H9 (cell line): ENCODE results near the gene ROBO1. TPM values are rescaled to one million over a fixed set of nuclear protein-coding genes. Genes with fewer than 3 reads are reported as not detected.

Experiments
- DNase-seq: peaks from one replicate; pipeline ENCODE4 v3.0.0-alpha.2; 2017
- H2AFZ ChIP-seq: one replicate; pipeline ENCODE4 v1.6.1; 2013; ENCODE audit warnings: mild to moderate bottlenecking, low read length, control low read depth, moderate library complexity
- H2AK5ac ChIP-seq: 2 replicates; pipeline ENCODE4 v1.6.1; 2013; ENCODE audit warnings: low read length, control low read depth, mixed read lengths; ENCODE audit not compliant: insufficient read length
- H2BK120ac ChIP-seq: one replicate; pipeline ENCODE4 v1.6.1; 2013; ENCODE audit warnings: low read depth, mild to moderate bottlenecking, low read length, control low read depth, inconsistent platforms; ENCODE audit not compliant: poor library complexity, severe bottlenecking
- H2BK12ac ChIP-seq: 2 replicates; pipeline ENCODE4 v1.6.1; 2013; ENCODE audit warnings: low read length, control low read depth, mixed read lengths, low read depth; ENCODE audit not compliant: insufficient read length
- H2BK15ac ChIP-seq: 2 replicates; pipeline ENCODE4 v1.6.1; 2013; ENCODE audit warnings: low read depth, low read length, control low read depth
- H2BK20ac ChIP-seq: one replicate; pipeline ENCODE4 v1.6.1; 2013; ENCODE audit warnings: low read depth, mild to moderate bottlenecking, low read length, control low read depth, inconsistent platforms; ENCODE audit not compliant: poor library complexity, severe bottlenecking
- H2BK5ac ChIP-seq: 2 replicates; pipeline ENCODE4 v1.6.1; 2013; ENCODE audit warnings: low read length, control low read depth, mixed read lengths; ENCODE audit not compliant: insufficient read length
- H3K14ac ChIP-seq: 2 replicates; pipeline ENCODE4 v1.6.1; 2013; ENCODE audit warnings: low read length, control low read depth; ENCODE audit not compliant: insufficient read depth
- H3K18ac ChIP-seq: 2 replicates; pipeline ENCODE4 v1.6.1; 2013; ENCODE audit warnings: low read depth, mild to moderate bottlenecking, mixed read lengths, low read length, control low read depth; ENCODE audit not compliant: insufficient read length
- H3K23ac ChIP-seq: 2 replicates; pipeline ENCODE4 v1.6.1; 2013; ENCODE audit warnings: low read length, control low read depth, mixed read lengths, low read depth; ENCODE audit not compliant: insufficient read length
- H3K23me2 ChIP-seq: 2 replicates; pipeline ENCODE4 v1.6.1; 2013; ENCODE audit warnings: low read depth, mild to moderate bottlenecking, mixed read lengths, low read length, control low read depth; ENCODE audit not compliant: insufficient read length, poor library complexity, severe bottlenecking
- H3K27ac ChIP-seq: 2 replicates; pipeline ENCODE4 v1.5.1; 2013; ENCODE audit warnings: low read length, control low read depth, mixed read lengths, low read depth; ENCODE audit not compliant: insufficient read length
- H3K27me3 ChIP-seq: 2 replicates; pipeline ENCODE4 v1.6.1; 2013; ENCODE audit warnings: low read length, control low read depth, inconsistent platforms; ENCODE audit not compliant: insufficient read depth
- H3K4ac ChIP-seq: 2 replicates; pipeline ENCODE4 v1.6.1; 2013; ENCODE audit warnings: low read depth, mild to moderate bottlenecking, control low read depth, inconsistent platforms, low read length, moderate library complexity
- H3K4me1 ChIP-seq: 2 replicates; pipeline ENCODE4 v1.6.1; 2013; ENCODE audit warnings: low read length, control low read depth, inconsistent platforms; ENCODE audit not compliant: insufficient read depth
- H3K4me2 ChIP-seq: 2 replicates; pipeline ENCODE4 v1.6.1; 2013; ENCODE audit warnings: low read length, control low read depth, mixed read lengths; ENCODE audit not compliant: insufficient read length, insufficient read depth
- H3K56ac ChIP-seq: 2 replicates; pipeline ENCODE4 v1.6.1; 2013; ENCODE audit warnings: low read depth, mild to moderate bottlenecking, mixed read lengths, low read length, control low read depth; ENCODE audit not compliant: insufficient read length
- H3K79me1 ChIP-seq: 2 replicates; pipeline ENCODE4 v1.6.1; 2013; ENCODE audit warnings: low read depth, mild to moderate bottlenecking, moderate library complexity, low read length, control low read depth, inconsistent platforms; ENCODE audit not compliant: insufficient read depth, poor library complexity, severe bottlenecking
- H3K79me2 ChIP-seq: 2 replicates; pipeline ENCODE4 v1.6.1; 2013; ENCODE audit warnings: low read length, control low read depth, inconsistent platforms; ENCODE audit not compliant: insufficient read depth
- H3K9ac ChIP-seq: 2 replicates; pipeline ENCODE4 v1.6.1; 2013; ENCODE audit warnings: low read length, control low read depth, mixed read lengths; ENCODE audit not compliant: insufficient read length; ENCODE audit errors: extremely low read depth
- H3K9me3 ChIP-seq: one replicate; pipeline ENCODE4 v1.6.1; 2013; ENCODE audit warnings: low read depth, low read length, inconsistent platforms; ENCODE audit not compliant: control insufficient read depth
- H3T11ph ChIP-seq: one replicate; pipeline ENCODE4 v1.6.1; 2013; ENCODE audit warnings: mild to moderate bottlenecking, low read length, control low read depth, inconsistent platforms
- H4K20me1 ChIP-seq: one replicate; pipeline ENCODE4 v1.6.1; 2013; ENCODE audit not compliant: control insufficient read depth, insufficient read length, insufficient read depth
- H4K5ac ChIP-seq: 2 replicates; pipeline ENCODE4 v1.6.1; 2013; ENCODE audit warnings: low read depth, mild to moderate bottlenecking, mixed read lengths, low read length, control low read depth; ENCODE audit not compliant: insufficient read length
- H4K8ac ChIP-seq: replicated peaks from 2 replicates; pipeline ENCODE4 v1.6.1; 2013; ENCODE audit warnings: low read length, control low read depth, mixed read lengths, low read depth; ENCODE audit not compliant: insufficient read length
- H4K91ac ChIP-seq: 2 replicates; pipeline ENCODE4 v1.6.1; 2013; ENCODE audit warnings: low read depth, mild to moderate bottlenecking, moderate library complexity, mixed read lengths, low read length, control low read depth; ENCODE audit not compliant: insufficient read length
- H3K27ac Mint-ChIP-seq, 3 experiments: 2 replicates in 2 of 3; 3 replicates in 1 of 3; pipeline ENCODE4 v1.8.0; 2020 to 2021; ENCODE audit warnings: mixed read lengths in 3 of 3, mild to moderate bottlenecking in 1 of 3, moderate library complexity in 1 of 3
- H3K27me3 Mint-ChIP-seq: 2 replicates; pipeline ENCODE4 v1.8.0; 2021; ENCODE audit warnings: low read depth, mild to moderate bottlenecking, moderate library complexity, mixed read lengths
- H3K36me3 Mint-ChIP-seq, 3 experiments: 2 replicates in 2 of 3; 3 replicates in 1 of 3; pipeline ENCODE4 v1.8.0; 2020 to 2021; ENCODE audit warnings: low read depth in 3 of 3, mixed read lengths in 3 of 3; ENCODE audit not compliant: insufficient read depth in 1 of 3
- H3K4me1 Mint-ChIP-seq, 2 experiments: 2 replicates each; pipeline ENCODE4 v1.8.0; 2020; ENCODE audit warnings: mixed read lengths in 2 of 2
- H3K4me3 Mint-ChIP-seq, 2 experiments: 2 replicates in 1 of 2; 3 replicates in 1 of 2; pipeline ENCODE4 v1.8.0; 2020 to 2021; ENCODE audit warnings: mild to moderate bottlenecking in 2 of 2, mixed read lengths in 2 of 2, moderate library complexity in 1 of 2
- H3K9me3 Mint-ChIP-seq, 2 experiments: 2 replicates in 1 of 2; 3 replicates in 1 of 2; pipeline ENCODE4 v1.8.0; 2020; ENCODE audit warnings: mild to moderate bottlenecking in 2 of 2, mixed read lengths in 2 of 2, moderate library complexity in 1 of 2
- CTCF ChIP-seq: fragments of 200-600 bp; sonication (generic); conservative IDR thresholded peaks from 3 replicates; pipeline ENCODE4 v1.8.0; 2021; ENCODE audit warnings: antibody characterized with exemption, mild to moderate bottlenecking
- WGBS: extraction: QIAGEN DNeasy Blood & Tissue Kit; methylation state at CpG from one replicate; pipeline ENCODE4 v1.1.7; 2013; ENCODE audit warnings: missing lambda C conversion rate, low lambda C conversion rate, mixed read lengths; ENCODE audit not compliant: insufficient read length; ENCODE audit errors: extremely low coverage; 5-methylcytosine and 5-hydroxymethylcytosine counted together
- total RNA-seq: library from RNA; stranded (reverse); gene quantifications from 2 replicates; pipeline ENCODE4 v1.2.1, GENCODE V29; 2021

Gene ROBO1
- total RNA-seq, 1 experiment from 2014 or later: 62.7 TPM

GRCh38 chr3:78831446-78831972 is 936.3 kb downstream of the ROBO1 start:
- no peak for TF ChIP-seq CTCF
- Histone ChIP-seq H4K8ac (no peak overlapping the region), H2BK120ac (no peak overlapping the region), H4K5ac (no peak overlapping the region), H2AK5ac (no peak overlapping the region), H2BK12ac (no peak overlapping the region), H2BK5ac (no peak overlapping the region), H3K9me3 (no peaks in the 10 kb centered on the region), H3K14ac (no peak overlapping the region), H3K79me1 (no peaks in the 10 kb centered on the region), H4K91ac (no peak overlapping the region), H3K9ac (no peak overlapping the region), H3K18ac (no peak overlapping the region), H3K4ac (no peak overlapping the region), H3T11ph (no peak overlapping the region), H3K27ac (no peak overlapping the region), H3K56ac (no peak overlapping the region), H2AFZ (no peak overlapping the region), H3K79me2 (no peaks in the 10 kb centered on the region), H3K4me1 (no peaks in the 10 kb centered on the region), H3K27me3 (no peaks in the 10 kb centered on the region), H4K20me1 (no peaks in the 10 kb centered on the region), H3K4me2 (no peak overlapping the region), H3K23me2 (no peaks in the 10 kb centered on the region), H2BK15ac (no peak overlapping the region), H3K23ac (no peak overlapping the region), H2BK20ac (no peak overlapping the region)
- H3K9me3 Mint-ChIP-seq: no peaks in the 10 kb centered on the region
- H3K27me3 Mint-ChIP-seq: no peaks in the 10 kb centered on the region
- H3K27ac Mint-ChIP-seq: no peak overlapping the region
- H3K4me3 Mint-ChIP-seq: no peak overlapping the region
- DNase-seq: no peak
- no peaks in the 10 kb centered on the region; a peak in 1 of 7 replicates for H3K36me3 Mint-ChIP-seq
- WGBS: no CpG with 5 or more reads among the region's 1 CpG
- H3K4me1 Mint-ChIP-seq: no peaks in the 10 kb centered on the region
